Kidney glomerular epithelial cell (primary cell): ENCODE data around the gene GHDC.
"Not testable (repeated sequence)": the region's sequence is repeated elsewhere in the genome, so short reads cannot be mapped to it uniquely, and the experiment has no call there.

Source experiments
- DNase-seq: peaks from one replicate; lab custom pipeline; 2025; lab: John Stamatoyannopoulos, UW

GHDC gene, protein sequence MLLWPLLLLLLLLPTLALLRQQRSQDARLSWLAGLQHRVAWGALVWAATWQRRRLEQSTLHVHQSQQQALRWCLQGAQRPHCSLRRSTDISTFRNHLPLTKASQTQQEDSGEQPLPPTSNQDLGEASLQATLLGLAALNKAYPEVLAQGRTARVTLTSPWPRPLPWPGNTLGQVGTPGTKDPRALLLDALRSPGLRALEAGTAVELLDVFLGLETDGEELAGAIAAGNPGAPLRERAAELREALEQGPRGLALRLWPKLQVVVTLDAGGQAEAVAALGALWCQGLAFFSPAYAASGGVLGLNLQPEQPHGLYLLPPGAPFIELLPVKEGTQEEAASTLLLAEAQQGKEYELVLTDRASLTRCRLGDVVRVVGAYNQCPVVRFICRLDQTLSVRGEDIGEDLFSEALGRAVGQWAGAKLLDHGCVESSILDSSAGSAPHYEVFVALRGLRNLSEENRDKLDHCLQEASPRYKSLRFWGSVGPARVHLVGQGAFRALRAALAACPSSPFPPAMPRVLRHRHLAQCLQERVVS

DNA sequence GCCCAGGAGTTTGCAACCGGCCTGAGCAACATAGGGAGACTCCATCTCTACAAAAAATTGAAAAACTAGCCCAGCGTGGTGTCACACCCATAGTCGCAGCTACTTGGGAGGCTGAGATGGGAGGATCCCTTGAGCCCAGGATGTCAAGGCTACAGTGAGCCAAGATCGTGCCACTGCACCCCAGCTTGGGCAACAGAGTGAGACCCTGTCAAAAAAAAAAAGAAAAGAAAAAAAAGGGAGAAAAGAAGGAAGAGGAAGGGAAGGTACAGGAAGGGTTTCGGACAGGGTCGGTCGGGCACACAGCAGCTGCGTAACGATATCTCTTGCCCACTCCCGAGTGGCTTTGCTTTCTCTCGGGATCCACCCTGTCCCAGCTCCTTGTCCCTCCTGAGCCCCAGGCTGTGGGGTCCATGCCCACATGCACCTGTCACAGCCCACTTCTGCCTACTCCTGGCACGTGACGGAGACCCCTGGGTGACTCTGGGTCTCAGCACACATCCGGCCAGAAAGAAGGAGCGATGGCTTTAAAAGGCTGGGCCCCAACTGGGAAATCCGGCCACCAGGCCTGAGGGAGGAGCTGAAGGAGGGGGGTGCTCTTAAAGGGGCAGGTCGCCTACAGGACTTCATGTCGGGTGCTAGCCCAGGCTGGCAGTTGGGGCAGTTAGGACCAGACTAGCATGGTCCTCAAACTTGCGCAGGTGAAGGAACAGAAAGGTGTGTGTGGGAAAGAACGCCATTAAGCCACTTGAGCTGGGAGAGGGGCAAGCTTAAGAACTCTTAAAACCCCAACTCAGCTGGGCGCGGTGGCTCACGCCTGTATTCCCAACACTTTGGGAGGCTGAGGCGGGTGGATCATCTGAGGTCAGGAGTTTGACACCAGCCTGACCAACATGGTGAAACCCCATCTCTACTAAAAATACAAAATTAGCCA, at the start of gene GHDC:
Gene GHDC, minus strand, starts transcription at position 526 of the 931 bp plus-strand sequence. CDS start 913 bp downstream, outside the sequence.
- peak; percentile 87 for DNase-seq

DNA sequence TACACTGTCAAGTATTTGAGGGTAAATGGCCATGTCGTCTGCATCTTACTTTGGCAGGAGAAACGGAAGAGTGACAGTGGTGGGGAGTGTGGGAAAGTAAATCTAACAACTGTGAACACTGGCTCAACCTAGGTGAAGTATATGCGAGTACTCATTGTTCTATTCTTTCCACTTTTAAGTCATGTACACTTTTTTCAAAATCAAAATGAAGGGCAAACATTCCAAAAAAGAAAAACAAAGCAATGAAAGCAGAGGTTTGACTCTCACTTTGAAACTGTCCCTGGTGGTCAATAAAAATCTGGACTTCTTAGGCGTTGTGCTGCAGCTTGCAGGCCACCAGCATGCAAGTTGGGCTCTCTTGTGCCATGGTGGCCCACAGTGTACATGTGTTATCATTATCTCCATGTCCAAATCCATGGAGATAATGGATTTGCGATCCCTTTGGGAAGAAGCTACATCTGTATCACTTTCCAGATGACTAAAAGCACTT, 49.2 kb upstream of the GHDC start:
- no peak for DNase-seq

DNA sequence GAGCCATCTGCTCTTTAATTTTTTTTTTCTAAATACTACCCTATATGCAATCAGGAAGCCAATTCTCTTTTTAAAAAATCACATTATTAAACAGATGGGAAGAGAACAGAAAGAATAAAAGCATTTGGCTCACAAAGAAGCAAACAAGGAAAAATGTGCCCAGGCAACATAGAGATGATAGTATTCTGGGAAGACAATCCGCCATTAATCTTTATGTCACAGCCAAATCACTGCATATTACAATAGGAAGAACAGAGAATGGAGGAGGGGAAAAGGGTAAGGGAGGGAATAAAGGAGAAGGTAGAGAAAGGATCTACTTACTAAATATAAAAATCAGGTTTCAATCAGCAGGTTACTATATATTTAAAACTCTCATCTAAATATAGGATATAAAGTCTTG, 47.6 kb upstream of the GHDC start:
- no peak for DNase-seq

DNA sequence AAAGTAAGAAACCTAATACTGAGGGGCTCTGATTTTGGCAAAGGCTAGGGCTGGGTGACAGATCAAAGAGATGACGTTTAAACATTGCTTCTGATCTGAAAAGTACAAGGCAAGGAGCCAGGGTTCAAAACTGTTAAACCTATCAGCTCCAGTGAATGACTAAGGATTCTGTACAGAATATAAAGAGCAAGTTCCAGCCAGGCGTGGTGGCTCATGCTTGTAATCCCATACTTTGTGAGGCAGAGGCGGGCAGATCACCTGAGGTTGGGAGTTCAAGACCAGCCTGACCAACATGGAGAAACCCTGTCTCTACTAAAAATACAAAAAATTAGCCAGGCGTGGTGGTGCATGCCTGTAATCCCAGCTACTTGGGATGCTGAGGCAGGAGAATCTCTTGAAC, 46.6 kb upstream of the GHDC start:
- not testable (repeated sequence) for DNase-seq

DNA sequence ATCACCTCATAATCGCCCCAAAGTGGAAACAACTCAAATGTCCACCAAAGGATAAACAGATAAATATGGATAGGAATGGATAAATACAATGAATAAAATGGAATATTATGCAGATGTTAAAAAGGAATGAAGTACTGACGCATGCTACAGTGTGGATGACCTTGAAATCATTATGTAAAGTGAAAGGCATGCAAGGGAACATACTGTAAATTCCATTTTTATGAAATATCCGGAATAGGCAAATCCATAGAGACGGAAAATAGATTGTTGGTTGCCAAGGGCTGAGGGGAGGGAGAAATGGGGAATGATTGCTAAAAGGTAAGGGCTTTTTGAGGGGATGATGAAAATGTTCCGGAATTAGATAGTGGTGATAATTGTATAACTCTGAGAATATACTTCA, 45.9 kb upstream of the GHDC start:
- no peak for DNase-seq

DNA sequence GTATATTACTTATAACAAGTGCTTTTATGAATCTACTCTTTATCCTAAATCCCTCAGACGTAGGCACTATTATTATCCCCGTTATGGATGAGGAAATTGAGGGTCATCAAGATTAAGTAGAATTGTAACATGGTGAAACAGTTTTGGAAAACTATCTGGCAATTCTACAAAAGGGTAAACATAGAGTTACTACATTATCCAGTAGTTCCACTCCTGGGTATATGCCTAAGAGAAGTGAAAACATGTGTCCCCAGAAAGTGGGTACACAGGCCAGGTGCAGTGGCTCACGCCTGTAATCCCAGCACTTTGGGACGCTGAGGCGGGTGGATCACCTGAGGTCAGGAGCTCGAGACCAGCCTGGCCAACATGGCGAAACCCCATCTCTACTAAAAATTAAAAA, 45.3 kb upstream of the GHDC start:
- DNase-seq = not testable (repeated sequence)

DNA sequence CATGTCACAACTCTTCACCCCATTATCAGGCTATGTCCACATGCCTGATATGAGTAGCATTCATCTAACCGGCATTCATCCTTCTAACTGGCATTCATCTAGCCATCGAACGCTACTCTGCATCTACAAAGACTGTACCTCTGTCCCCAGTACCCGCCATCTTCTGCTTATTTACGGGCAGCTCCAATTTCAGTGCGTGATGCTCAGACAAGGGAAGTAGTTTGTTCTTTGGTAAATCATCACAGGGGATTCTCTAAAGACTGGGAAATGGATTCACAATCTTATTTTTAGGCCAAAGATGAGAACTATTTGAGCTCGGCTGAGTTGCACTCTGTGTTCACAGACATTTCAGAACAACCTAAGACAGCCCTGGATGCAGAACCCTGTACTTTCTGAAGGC, 42.5 kb upstream of the GHDC start:
- no peak for DNase-seq

DNA sequence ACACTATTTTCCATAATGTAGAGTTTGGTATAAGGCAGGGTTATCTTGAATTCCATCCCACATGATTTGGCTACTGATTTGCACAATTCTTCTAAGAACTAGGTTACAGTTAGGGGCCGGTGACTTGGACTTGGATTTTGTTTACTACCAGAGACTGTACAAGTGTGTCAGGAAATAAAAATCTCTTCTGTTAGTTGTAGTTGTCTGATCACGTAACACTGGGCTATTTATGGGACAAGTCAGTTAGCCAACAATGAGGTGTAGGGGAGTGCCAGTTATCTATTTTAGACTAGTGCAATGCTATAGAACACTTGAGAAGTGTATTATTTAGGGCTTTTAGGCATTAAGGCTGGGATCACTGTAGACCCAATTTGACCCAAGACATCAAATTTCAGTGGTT, 39.7 kb upstream of the GHDC start:
- no peak for DNase-seq

DNA sequence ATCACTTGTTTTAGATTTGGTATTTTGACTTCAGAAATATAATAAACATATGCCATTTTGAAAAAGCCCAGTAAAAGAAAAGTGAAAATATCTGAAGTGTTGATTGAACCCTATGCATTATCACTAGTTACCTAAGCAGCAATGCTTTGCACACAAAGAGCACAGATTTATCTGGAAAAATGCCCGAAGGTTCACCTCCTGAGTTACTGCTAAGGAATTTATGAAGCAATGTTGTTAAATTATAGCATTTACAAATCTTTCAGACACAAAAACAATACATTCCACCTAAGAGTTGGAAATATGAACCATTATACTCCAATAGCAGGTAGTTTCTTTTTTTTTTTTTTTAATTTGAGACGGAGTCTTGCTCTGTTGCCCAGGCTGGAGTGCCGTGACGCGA, 38.9 kb upstream of the GHDC start:
- no peak for DNase-seq

DNA sequence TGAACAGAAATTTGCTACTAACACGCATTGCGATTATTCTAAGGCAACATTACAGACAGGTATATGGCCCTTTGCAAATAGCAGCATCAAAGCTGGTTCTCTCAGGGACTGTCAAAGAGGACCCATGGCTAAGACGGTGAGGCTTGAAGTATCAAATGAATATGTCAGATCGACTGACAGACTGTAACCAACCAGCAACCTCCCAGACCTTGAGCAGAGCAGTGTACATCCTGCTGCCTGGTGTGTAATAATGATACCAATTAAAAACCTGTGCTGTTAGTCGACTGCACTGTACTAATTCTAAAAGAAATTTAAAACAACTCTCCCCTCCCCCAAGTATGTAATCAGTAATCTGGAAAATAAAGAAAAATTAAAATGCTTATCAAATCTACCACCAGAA, 35.9 kb upstream of the GHDC start:
- no peak for DNase-seq

DNA sequence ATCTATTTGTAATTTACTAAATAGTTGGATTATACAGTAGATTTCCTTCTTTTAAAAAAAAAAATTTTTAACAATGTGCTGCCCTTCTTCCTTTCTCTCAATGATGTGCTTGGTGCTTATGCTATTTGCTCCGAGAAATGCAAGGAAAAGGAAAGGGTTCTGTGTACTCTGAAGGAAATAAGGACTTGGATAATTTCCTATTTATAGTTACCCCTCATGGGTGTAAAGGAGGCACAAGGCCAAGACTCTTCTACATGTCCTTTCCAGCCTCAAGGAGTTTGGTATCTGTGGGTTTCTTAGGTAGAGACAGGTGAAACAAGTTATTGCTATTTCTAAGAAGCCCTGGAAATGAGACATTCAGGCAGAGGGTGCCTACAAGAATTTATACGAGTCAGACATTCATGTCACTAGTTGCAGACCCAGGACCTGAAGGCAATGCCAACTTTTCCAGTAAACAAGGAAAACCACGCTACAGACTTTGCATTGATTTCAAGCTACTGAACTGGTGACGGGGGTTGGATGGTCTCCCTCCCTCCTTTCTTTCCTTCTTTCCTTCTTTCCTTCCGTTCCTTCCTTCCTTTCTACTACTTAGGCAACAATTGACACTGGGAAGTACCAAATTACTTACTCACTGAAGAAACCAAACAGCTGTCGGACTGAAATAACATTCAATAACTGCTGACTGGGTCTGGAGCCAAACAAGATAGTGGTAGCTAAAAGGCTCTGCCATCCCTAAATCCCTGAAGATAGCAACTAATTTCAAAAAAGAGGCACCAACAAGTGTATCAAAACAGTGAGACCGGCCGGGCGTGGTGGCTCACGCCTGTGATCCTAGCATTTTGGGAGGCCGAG, 33.8 kb upstream of the GHDC start:
- no peak for DNase-seq

DNA sequence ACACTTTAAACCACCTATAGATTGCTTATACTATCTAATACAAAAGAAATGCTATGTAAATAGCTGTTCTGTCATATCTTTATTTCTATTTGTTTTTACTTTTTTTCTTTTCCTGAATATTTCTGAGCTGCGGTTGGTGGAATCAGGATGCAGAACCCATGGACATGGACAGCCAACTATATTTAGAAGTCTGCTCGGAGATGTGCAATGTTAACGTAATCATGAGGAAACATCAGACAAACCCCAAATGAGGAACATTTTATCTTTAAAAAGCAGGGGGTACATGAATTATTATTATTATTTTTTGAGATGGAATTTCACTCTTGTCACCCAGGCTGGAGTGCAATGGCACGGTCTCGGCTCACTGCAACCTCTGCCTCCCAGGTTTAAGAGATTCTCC, 31.4 kb upstream of the GHDC start:
- DNase-seq = no peak

DNA sequence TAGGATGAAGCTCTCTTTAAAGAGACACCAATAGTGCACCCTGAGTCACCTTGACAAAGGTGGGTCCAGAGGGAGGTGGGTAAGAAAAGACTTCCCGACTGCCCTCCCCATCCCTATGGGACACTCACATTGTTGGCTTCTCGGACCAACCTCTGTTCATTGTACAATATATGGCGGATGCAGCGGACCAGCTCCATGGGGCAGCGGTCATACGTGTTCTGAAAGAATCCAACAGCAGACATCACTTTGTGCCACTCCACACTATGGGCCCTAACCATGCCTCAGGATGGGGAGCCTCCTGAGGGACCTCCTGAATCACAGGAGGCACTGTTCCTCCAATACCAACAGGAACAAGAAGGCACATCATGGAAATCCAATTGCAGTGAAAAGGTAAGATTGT, 30.4 kb upstream of the GHDC start:
- no peak for DNase-seq

DNA sequence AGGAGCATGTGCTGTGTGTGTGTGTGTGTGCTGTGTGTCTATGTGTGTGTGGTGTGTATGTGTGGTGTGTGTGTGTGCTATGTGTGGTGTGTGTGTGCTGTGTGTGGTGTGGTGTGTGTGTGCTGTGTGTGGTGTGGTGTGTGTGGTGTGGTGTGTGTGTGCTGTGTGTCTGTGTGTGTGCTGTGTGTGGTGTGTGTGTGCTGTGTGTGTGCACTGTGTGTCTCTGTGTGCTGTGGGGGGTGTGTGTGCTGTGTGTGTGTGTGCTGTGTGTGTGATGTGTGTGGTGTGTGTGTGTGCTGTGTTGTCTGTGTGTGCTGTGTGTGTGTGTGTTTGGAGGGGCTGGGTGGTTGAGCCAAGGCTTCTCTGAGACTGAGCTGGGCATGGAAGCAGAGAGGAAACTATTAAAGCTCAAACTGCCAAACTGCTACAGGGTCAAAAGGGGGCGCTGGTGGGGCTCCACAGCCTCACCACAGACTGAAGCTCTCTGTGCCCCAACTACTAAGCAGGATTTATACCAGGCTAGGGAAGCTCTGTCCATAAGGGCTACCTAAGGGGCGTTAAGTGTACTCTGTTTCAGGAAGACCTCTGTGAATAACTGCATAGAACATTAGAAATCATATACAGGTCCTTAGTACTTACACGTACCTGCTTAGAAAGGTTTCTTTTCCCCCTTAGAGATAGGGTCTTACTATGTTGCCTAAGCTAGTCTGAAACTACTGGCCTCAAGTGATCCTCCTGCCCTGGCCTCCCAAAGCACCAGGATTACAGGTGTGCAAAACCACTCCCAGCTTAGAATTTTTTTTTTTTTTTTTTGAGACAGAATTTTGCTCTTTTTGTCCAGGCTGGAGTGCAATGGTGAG, 27.8 kb upstream of the GHDC start:
- peak; percentile 43 for DNase-seq

DNA sequence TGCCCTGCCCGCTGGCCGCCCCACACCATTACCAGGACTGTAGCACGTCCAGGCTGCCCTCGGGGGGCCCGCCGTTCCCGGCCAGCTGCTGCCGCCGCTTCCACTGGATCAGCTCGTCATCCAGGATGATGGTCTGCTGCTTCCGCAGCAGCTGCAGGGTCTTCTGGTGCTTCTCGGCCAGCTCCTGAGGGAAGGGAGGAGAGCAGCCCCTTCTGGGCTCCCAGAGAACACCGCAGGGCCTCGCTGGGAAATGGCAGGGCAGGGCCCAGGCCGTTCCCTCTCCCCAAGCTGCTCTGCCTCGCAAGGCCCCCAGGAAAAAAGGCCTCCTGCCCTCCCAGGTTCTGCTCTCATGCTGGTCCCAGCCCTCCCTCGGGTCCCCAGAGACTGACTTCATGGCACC, 25.0 kb upstream of the GHDC start:
- DNase-seq = not testable (repeated sequence)

DNA sequence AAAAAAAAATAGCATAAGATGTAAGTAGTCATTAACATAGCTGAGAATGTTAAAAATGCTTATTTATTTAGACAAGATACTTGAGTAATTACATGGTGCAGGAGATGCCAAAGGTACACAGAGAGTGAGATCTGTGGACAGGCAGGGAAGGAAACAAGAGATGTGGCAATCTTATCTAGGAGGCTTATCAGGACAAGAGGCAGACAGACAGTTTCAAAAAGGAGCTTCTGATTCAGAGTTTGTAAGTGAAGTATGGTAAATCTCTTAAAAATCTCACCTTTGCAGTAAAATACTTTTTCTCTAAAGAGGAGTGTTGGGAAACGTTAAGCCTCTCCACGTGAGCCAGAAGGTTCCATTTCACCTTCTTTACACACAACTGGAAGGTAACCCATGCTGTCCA, 19.9 kb upstream of the GHDC start:
- no peak for DNase-seq

DNA sequence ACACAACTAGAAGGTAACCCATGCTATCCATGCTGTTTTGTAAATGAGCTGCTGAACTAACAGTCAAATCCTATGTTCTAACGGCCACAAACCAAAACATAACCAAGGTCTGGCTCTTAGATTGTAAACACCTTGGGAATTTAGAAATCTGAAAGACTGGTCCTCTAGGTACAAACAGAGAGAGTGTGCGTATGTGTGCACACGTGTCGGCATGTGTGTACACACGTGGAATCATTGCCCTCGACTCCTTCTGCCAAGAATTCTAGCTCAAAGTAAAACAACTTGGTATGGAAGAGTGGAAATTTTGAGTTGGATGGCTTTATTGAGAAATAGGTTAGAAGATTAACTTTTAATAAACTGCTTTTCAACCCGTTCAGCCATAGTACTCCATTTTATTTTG, 18.1 kb upstream of the GHDC start:
- no peak for DNase-seq

DNA sequence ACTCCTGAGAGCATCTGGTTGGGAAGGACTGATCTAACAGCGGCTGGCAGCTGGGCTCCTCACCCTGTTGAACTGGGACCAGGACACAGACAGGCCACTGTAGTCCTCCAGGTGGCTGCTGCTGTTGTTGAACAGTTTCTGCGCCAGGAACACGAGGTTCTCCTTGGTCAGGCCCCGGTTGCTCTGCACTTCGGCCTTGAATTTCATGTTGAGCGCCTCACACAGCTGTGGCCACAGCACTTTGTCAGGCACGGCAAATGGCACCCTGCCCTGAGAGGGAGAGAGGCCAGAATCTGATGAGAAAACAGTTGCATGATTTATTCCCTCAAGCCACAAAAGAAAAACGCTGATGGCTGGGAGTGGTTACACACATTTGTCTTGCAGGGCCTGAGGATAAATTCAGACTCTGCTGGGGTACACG, 17.6 kb upstream of the GHDC start:
- not testable (repeated sequence) for DNase-seq

DNA sequence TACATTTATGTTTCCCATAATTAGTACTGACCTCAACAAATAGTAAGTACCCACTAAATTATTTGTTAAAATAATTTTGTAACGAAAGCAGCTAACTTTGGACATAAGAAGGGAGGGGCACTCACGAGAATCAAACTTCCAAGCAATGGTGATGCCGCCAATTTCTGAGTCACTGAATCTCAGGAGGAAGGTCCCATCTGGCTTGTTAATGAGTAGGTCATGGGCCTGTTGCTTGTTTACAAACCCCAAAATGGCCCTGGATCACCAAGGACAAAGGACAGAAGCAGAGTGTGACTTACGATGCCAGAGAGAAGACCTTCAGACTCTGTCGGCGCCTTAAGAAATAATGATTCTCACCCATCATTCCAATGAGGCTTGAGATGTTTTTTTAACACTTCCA, 15.8 kb upstream of the GHDC start:
- no peak for DNase-seq

DNA sequence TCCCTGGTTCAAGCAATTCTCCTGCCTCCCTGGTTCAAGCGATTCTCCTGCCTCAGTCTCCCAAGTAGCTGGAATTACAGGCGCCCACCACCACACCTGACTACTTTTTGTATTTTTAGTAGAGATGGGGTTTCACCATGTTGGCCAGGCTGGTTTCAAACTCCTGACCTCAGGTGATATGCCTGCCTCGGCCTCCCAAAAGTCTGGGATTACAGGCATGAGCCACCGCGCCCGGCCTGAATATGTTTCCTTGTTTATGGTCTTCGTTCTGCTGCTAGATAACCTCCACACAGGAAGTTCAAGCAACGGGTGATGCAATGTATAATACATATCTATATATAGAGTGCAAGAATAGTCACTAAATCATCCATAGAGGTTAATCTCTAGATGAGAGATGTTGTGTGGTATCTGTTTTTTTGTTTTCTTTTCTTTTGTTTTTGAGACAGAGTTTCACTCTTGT, 11.9 kb upstream of the GHDC start:
- DNase-seq = not testable (repeated sequence)

DNA sequence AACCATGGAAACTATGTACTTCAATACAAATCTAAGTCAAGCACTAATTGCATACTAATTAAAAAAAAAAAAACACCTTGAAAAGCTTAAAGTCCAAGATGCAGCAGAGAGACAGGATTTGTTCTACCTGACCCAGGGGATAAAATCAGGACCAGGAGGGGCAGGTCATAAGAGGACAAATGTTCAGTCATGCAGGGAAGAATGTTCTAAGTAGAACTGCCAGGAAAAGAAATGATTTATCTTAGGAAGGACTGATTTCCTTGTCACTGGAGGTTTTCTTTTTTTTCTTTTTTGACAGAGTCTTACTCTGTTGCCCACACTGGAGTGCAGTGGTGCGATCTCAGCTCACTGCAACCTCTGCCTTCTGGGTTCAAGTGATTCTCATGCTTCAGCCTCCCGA, 9.1 kb upstream of the GHDC start:
- DNase-seq = peak; percentile 20
